Retinal pigment epithelial cell (primary cell): ENCODE results near the gene EPHB1.
A peak's percentile ranks its signal among the peaks of the same experiment; 100 is the strongest.

Source experiments
- DNase-seq: peaks from one replicate; pipeline ENCODE4 v3.0.0-alpha.2; 2010; ENCODE audit warnings: low read depth
- H3K4me3 ChIP-seq: 2 replicates; pipeline ENCODE4 v1.5.1; 2011; ENCODE audit warnings: mild to moderate bottlenecking, low read length, control low read depth, moderate library complexity
- TF ChIP-seq, protein P1 (sequence below): conservative IDR thresholded peaks from 2 replicates; pipeline ENCODE4 v1.5.1; 2011; ENCODE audit warnings: low read depth, low read length, control low read depth, inconsistent platforms

EPHB1 gene

DNA sequence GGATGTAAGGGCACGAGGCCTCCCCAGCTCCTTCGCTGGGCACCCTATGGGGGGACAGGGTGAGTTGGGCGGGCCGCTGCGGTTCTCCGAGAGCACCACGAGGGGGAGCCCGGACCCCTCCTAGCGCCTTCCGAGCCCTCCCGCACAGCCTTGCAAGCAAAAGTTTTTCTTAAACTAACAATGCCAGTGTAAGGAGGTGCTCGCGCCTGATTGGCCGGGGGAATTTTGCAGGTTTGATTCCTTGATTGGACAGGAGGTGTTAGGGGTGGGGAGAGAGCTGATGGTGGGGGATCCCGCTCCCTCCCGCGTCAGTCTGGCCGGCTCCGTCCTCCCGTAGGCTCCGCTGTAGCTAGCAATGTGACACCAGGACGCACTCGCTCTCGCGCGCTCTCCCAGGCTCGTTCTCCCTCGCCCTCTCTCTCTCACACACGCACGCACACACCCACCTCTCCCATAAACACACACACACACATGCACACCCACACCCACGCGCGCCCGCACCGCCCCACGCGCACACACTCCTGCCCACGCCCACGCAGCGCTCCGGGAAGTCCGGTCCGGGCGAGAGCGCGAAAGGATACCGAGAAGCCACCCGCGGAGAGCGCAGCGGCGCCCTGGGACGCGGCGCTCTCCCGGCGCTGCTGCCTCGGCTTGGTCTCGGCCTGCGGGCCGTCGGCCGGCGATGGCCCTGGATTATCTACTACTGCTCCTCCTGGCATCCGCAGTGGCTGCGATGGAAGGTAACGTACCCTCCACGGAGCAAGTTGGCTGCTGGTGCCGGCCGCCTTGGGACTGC is at the start of gene EPHB1:
Gene EPHB1 (plus strand): TSS at position 311 of the 796 bp plus-strand sequence.
- DNase-seq: peak; percentile 82
- H3K4me3 ChIP-seq: peak within 1 kb of the TSS; percentile 50
- TF ChIP-seq, protein P1, sequence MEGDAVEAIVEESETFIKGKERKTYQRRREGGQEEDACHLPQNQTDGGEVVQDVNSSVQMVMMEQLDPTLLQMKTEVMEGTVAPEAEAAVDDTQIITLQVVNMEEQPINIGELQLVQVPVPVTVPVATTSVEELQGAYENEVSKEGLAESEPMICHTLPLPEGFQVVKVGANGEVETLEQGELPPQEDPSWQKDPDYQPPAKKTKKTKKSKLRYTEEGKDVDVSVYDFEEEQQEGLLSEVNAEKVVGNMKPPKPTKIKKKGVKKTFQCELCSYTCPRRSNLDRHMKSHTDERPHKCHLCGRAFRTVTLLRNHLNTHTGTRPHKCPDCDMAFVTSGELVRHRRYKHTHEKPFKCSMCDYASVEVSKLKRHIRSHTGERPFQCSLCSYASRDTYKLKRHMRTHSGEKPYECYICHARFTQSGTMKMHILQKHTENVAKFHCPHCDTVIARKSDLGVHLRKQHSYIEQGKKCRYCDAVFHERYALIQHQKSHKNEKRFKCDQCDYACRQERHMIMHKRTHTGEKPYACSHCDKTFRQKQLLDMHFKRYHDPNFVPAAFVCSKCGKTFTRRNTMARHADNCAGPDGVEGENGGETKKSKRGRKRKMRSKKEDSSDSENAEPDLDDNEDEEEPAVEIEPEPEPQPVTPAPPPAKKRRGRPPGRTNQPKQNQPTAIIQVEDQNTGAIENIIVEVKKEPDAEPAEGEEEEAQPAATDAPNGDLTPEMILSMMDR: peak; percentile 95

GRCh38 chr3:134748698-134749097 is 46.4 kb upstream of the EPHB1 start:
- TF ChIP-seq, protein P1: no peak
- DNase-seq: no peak
- no peak overlapping the region for H3K4me3 ChIP-seq

GRCh38 chr3:134749174-134749573 is 45.9 kb upstream of the EPHB1 start:
- H3K4me3 ChIP-seq: no peak overlapping the region
- DNase-seq: no peak
- TF ChIP-seq, protein P1: no peak

GRCh38 chr3:134749802-134750553 is 45.1 kb upstream of the EPHB1 start:
- no peak for DNase-seq
- no peak overlapping the region for H3K4me3 ChIP-seq
- TF ChIP-seq, protein P1: peak; percentile 39

DNA sequence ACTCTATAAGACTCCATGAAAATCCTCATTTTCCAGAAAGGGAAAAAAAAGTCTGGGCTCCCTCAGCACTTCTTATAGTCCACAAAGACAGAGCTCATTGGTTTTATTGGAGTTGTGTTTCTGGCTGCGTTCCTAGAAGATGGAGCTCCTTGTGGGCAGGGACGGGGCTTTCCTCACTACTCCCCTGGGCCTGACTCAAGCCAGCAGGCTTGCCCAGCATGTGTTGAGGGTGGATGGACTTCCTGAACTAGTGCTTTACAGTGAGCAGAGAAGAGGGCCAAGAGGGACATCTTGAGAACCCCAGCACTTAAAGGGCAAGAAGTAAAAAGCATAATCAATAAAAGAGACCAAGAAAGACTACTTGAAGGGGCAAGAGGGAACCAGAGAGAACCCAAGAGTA is 43.2 kb upstream of the EPHB1 start:
- no peak overlapping the region for H3K4me3 ChIP-seq
- DNase-seq: no peak
- TF ChIP-seq, protein P1: no peak

DNA sequence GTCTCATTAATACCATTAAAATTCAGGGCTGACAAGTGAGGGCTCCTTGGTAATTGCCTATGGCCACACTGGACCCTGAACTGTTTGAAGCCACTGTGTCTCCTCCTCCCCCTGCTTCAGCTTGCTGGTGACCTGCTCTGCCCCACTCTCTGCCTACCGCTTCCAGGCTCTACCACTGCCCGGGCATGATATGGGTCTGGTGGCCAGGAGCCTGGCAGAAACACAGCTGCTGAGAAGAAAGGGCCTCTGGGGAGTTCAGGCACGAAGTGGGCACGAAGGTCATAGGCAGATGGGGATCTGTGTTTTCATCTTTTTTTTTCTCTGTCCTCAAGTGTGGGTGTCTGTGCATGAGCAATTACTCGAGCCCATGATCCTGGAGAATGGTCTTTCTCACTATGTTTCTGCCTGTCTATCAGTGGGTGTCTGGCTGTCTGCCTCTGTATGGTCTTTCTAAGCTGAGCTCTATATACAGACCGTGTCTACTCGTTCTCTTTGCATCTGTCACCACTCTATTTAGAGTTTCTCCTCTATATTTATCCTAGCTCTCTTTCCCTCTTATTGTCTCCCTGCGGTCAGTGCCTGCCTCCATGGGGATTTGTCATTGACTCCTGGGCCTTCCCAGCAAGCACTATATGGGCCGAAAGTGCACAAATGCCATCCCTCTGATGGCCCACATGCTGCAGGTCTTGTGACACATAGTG is 42.1 kb upstream of the EPHB1 start:
- no peak overlapping the region for H3K4me3 ChIP-seq
- no peak for DNase-seq
- TF ChIP-seq, protein P1: no peak
